MG63 (cell line): ENCODE results near the gene RMND5A. TPM values are rescaled to one million over a fixed set of nuclear protein-coding genes. Genes with fewer than 3 reads are reported as not detected.
"Not testable (repeated sequence)": the region's sequence is repeated elsewhere in the genome, so short reads cannot be mapped to it uniquely, and the experiment has no call there.

Experiments used
- DNase-seq: peaks from one replicate; pipeline ENCODE4 v3.0.0-alpha.2; 2020
- H3K27me3 ChIP-seq: fragments of 250-450 bp; sonication (Bioruptor Pico); 2 replicates; pipeline ENCODE4 v1.5.1; 2020; ENCODE audit warnings: mild to moderate bottlenecking, moderate library complexity
- H3K36me3 ChIP-seq: fragments of 250-450 bp; sonication (Bioruptor Pico); 2 replicates; pipeline ENCODE4 v1.5.1; 2020; ENCODE audit warnings: mild to moderate bottlenecking, moderate library complexity
- H3K4me3 ChIP-seq: fragments of 250-450 bp; sonication (Bioruptor Pico); 2 replicates; pipeline ENCODE4 v1.5.1; 2020; ENCODE audit warnings: mild to moderate bottlenecking, moderate library complexity
- H3K9me3 ChIP-seq: fragments of 250-450 bp; sonication (Bioruptor Pico); 2 replicates; pipeline ENCODE4 v1.5.1; 2020; ENCODE audit warnings: mild to moderate bottlenecking, moderate library complexity
- total RNA-seq: library from RNA; depleted of rRNA; stranded (reverse); fragments of >200 nt; shearing (Covaris generic); gene quantifications from 2 replicates; pipeline ENCODE4 v1.2.3, GENCODE V29; 2014; ENCODE audit warnings: low replicate concordance

RMND5A gene
- total RNA-seq, 1 experiment from 2014 or later: 27.3 TPM

DNA sequence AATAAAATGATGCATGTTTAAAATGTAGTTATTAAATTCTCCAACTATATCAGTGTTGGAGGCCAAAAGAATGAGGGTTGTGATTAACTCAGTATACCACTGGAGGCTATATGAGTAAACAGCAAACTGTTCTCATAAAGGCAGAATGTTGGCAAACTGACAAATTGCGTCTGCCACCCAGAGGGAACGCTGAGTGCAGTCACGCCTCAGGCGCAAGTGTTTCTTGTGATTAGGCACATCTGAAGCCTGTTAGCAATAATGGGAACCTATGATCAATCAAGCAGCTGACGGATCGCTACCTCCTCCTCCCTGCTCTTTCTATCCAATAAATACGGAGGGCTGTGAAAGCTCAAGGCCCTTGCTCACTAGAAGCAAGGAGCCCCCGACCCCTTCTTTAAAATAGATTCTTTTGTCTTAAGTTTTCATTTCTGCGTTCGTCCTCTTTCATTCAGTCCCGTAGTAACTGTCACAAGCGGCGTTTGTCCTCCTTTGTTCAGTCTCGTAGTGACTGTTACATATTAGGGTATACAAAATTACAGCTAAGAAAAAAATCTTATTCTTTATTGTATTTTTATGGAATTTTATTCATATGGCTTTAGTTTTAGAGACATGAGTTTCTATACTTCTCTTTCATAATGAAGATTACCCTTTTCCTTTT lies 16.3 kb upstream of the RMND5A start:
- peak; percentile 39 for DNase-seq
- no peak overlapping the region for H3K4me3 ChIP-seq

DNA sequence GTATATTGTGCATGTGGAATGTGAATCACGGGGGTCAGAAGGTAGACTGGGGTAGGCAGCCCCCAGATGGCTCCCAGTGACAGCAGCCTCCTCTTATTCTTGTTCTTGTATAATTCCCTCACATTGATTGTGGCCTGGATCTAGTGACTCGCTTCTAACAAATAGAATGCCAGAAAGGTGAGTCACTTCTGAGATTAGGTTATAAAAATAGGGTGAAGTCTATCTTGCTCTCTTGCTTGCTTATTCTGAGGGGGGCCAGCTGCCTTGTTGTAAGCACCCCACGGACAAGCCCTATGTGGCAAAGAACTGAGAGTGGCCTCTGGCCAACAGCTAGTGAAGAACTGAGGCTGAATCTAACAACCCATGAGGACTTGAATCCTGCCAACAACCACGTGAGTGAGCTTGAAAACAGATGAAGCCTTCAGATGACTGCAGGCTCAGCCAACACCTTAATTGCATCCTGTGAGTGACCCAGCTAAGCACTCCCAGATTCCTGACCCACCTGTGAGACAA lies 15.6 kb upstream of the RMND5A start:
- peak; percentile 66 for DNase-seq
- peaks cover 5% of the 10 kb centered on the region; the same call in 1 of the 2 replicates for H3K9me3 ChIP-seq
- no peaks in the 10 kb centered on the region for H3K36me3 ChIP-seq
- H3K27me3 ChIP-seq: no peaks in the 10 kb centered on the region
- no peak overlapping the region for H3K4me3 ChIP-seq

More for the DNA sequence above, 16.3 kb upstream of the RMND5A start:
- Histone ChIP-seq H3K9me3 (peaks cover 5% of the 10 kb centered on the region; the same call in 1 of the 2 replicates), H3K36me3 (no peaks in the 10 kb centered on the region), H3K27me3 (no peaks in the 10 kb centered on the region)

DNA sequence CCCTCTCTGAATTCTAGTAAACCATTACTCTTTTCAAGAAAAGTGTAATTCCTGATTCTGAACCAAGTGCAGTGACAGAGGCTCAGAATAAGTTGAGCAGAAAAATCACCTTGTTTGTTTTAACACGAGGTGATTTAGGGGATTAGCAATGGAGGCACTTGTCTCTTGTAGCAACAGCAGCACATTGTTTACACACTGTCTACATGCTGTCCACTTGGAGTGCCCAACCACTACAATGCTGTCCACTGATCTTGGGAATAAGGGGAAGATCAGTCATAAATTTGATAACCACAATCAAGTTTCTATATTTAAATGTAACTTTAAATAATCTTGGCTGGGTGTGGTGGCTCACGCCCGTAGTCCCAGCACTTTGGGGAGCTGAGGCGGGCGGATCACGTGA lies 13.9 kb upstream of the RMND5A start:
- Histone ChIP-seq H3K36me3 (no peaks in the 10 kb centered on the region), H3K9me3 (peaks cover 6% of the 10 kb centered on the region), H3K27me3 (no peaks in the 10 kb centered on the region), H3K4me3 (no peak overlapping the region)
- DNase-seq: no peak

DNA sequence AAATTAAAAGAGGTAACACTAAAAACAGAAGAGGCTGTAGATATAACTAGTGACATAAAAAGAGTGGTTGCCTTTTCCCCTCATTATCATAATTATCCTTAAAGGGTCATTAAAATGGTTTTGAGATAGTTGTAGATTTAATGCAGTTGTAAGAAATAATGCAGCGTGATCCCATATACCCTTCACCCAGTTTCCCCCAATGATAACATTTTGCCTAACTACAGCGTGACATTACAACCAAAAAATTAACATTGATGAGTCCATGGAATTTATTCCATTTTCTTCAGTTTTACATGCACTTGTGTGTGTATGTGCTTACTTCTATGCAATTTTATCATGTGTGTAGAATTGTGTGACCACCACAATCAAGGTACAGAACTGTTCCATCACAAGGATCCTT lies 13.2 kb upstream of the RMND5A start:
- no peak for DNase-seq
- H3K4me3 ChIP-seq: no peak overlapping the region
- peaks cover 6% of the 10 kb centered on the region for H3K9me3 ChIP-seq
- no peaks in the 10 kb centered on the region for H3K36me3 ChIP-seq
- H3K27me3 ChIP-seq: no peaks in the 10 kb centered on the region

DNA sequence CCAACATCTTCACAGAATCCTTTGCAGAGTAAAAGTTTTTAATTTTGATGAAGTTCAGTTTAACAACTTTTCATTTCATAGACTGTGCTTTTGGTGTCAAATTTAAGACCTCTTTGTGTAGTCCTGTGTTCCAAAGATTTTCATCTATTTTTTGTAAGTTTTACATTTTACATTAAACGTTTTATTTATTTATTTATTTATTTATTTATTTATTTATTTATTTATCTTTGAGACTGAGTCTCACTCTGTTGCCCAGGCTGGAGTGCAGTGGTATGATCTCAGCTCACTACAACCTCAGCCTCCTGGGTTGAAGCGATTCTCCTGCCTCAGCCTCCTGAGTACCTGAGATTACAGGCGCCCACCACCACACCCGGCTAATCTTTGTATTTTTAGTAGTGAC lies 12.0 kb upstream of the RMND5A start:
- H3K4me3 ChIP-seq, H3K9me3 ChIP-seq, H3K36me3 ChIP-seq, DNase-seq, H3K27me3 ChIP-seq: not testable (repeated sequence)

DNA sequence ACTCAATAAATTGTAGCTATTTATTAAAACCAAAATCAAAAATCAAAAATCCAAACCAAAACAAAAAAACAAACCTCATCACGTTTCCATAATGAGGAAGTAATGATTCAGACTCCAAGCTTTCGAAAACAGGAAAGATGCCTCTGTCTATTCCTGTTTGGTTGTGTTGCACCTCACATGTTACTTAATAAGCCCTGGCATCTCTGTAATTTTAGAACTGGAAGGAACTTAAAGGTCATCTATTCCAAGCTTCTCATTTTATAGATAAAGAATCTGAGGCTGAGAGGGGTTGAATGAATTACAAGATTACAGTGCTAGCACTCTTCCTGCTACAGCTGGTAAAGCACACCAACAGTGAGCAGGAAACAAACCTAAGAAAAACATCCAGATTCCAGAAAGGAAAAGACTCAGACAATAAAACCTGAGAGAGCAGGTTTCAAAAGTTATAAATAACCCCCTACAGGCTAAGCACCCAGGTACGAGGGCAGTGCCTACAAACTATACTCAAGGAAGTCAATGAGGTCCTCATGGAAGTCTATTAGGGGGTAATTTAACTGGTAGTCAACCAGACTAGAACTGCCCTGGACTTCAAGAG lies 5.4 kb upstream of the RMND5A start:
- DNase-seq, H3K9me3 ChIP-seq, H3K4me3 ChIP-seq, H3K36me3 ChIP-seq, H3K27me3 ChIP-seq: not testable (repeated sequence)

DNA sequence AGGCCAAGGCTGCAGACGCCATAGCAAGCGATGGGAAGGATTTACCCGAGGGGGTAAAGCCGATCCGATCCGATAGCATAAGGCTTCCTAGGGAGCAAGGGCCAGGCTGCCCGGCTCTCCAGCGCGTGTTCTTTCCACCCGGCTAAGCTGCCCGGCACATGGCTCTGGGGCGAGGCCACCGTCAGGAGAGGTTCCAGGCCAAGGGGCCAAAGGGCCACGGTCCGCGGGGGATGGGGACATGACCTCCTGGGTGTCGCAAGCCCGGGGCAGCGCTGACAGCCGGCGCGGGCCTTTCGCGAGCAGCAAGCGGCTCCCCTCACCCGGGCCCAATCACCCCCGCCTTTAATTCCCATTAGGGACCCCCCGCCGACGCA lies 841 bp upstream of the RMND5A start:
- not testable (repeated sequence) for DNase-seq, H3K36me3 ChIP-seq, H3K27me3 ChIP-seq, H3K4me3 ChIP-seq, H3K9me3 ChIP-seq

GRCh38 chr2:86720540-86721320 lies 639 bp downstream of the RMND5A start:
- not testable (repeated sequence) for H3K9me3 ChIP-seq, H3K27me3 ChIP-seq, H3K36me3 ChIP-seq
- peak; percentile 48 for DNase-seq
- peak overlapping the region; percentile 60 for H3K4me3 ChIP-seq

GRCh38 chr2:86725706-86726105 lies 5.6 kb downstream of the RMND5A start:
- H3K27me3 ChIP-seq, H3K36me3 ChIP-seq, H3K4me3 ChIP-seq, DNase-seq, H3K9me3 ChIP-seq: not testable (repeated sequence)

DNA sequence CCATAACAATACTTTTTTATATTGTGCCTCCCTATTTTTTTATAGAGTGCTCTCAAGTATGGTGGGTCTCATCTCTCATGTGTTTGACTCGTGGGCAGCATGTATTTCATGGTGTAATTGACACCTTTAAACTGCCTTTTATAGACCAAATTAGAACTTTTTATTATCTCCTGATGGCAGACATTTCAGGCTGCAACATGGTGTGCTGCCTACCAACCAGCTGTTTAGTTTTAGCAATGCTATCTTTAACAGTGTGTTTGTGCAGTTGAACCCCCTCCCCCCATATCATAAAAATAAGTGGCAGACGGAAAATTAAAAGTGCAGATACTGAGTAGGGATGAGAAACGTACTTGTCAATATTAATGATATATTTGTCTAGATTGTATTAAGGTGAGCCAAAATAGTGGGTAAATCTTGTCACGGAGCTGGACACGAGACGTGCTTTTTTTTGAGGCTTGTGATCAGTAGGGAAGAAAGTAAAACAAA lies 12.0 kb downstream of the RMND5A start:
- DNase-seq, H3K9me3 ChIP-seq, H3K4me3 ChIP-seq, H3K36me3 ChIP-seq, H3K27me3 ChIP-seq: not testable (repeated sequence)

GRCh38 chr2:86732837-86733236 lies 12.7 kb downstream of the RMND5A start:
- not testable (repeated sequence) for H3K9me3 ChIP-seq, H3K27me3 ChIP-seq, DNase-seq, H3K36me3 ChIP-seq, H3K4me3 ChIP-seq

DNA sequence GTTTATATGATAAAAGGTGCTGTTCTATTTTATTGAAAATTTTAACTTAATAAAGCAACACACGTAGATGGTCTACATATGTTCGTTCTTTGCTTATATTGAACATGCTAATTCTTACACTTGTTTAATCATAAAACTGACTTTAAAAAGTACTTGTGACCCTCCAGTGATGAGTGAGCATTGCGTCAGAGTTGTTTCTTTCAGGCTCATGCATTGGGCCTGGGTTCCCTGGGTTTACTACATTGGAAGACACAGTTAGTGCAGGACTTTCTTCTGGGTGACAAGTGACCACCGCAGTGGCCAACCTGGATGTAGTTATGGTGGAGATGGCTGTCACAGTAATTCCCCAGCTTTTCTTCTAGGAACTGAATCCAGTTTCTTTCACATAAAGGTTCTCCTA lies 13.4 kb downstream of the RMND5A start:
- DNase-seq, H3K4me3 ChIP-seq, H3K9me3 ChIP-seq, H3K27me3 ChIP-seq, H3K36me3 ChIP-seq: not testable (repeated sequence)

- not testable (repeated sequence) for DNase-seq, H3K9me3 ChIP-seq, H3K27me3 ChIP-seq, H3K4me3 ChIP-seq, H3K36me3 ChIP-seq
These were observed 14.8 kb downstream of the RMND5A start for GRCh38 chr2:86734896-86735295.

DNA sequence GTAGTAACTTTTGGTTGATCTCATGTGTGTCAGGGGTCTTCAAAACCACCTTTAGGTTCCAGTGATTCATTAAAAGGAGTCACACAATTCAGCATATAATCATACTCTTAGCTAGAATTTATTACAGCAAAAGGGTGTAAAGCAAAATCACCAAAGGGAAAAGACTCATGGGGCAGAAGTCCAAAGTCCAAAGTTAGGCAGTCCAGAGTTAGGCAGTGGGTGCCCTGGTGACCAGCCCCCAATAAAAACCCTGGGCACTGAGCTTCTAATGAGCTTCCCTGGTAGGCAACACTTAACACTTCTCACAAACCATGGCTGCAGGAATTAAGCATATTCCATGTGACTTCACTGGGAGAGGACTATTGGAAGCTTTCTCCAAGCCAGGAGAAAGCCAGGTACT lies 19.4 kb downstream of the RMND5A start:
- not testable (repeated sequence) for H3K36me3 ChIP-seq, H3K27me3 ChIP-seq, H3K4me3 ChIP-seq, H3K9me3 ChIP-seq, DNase-seq

- not testable (repeated sequence) for H3K36me3 ChIP-seq, DNase-seq, H3K27me3 ChIP-seq, H3K9me3 ChIP-seq, H3K4me3 ChIP-seq
These were observed 19.8 kb downstream of the RMND5A start for GRCh38 chr2:86739889-86740288.

- H3K4me3 ChIP-seq, H3K36me3 ChIP-seq, H3K9me3 ChIP-seq, DNase-seq, H3K27me3 ChIP-seq: not testable (repeated sequence)
These were observed 21.9 kb downstream of the RMND5A start for GRCh38 chr2:86741889-86742498.

DNA sequence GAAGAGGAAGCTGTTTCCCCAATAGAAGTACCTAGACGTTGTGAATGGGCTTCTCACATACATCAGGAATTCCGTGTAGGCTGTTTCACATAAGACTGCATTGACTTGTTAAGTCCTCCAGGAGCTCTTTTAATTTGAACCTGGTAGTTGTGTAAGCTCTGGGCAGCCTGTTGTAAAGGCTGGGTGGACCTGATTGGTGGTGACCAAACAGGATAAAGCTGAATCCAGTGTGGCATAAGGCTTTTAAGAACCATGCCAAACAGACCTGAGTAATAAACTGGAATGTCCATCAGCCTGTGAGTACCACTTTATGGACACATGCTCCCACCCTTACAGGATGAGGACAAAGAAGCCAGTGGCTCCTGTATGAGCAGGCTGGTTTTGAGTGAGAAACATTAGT lies 24.1 kb downstream of the RMND5A start:
- Histone ChIP-seq H3K27me3 (no peaks in the 10 kb centered on the region), H3K36me3 (peaks cover 19% of the 10 kb centered on the region), H3K4me3 (no peak overlapping the region), H3K9me3 (peaks cover 5% of the 10 kb centered on the region; the same call in 1 of the 2 replicates)
- no peak for DNase-seq
